ENCODE data around the gene CCDC89.

Gene CCDC89

DNA sequence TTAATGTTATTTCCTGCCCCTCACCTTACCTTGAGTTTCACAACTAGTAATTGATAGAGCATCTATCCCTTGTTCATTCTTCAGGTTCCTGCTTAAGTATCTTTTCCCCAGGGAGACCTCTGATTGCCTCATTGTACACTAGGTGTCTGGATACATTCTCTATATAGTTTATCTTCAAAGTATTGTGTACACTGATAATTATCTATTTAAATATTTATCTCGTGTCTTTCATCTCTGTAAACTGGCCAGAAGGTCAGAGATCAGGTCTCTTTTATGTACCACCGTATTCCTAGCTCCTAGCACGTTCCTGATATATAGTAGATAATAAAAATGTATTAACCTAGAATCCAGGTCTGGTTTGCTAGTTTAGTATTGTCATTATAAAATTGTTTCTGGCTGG is 51.2 kb downstream of the CCDC89 start:
- TF ChIP-seq, protein P1, sequence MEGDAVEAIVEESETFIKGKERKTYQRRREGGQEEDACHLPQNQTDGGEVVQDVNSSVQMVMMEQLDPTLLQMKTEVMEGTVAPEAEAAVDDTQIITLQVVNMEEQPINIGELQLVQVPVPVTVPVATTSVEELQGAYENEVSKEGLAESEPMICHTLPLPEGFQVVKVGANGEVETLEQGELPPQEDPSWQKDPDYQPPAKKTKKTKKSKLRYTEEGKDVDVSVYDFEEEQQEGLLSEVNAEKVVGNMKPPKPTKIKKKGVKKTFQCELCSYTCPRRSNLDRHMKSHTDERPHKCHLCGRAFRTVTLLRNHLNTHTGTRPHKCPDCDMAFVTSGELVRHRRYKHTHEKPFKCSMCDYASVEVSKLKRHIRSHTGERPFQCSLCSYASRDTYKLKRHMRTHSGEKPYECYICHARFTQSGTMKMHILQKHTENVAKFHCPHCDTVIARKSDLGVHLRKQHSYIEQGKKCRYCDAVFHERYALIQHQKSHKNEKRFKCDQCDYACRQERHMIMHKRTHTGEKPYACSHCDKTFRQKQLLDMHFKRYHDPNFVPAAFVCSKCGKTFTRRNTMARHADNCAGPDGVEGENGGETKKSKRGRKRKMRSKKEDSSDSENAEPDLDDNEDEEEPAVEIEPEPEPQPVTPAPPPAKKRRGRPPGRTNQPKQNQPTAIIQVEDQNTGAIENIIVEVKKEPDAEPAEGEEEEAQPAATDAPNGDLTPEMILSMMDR (IDR thresholded peaks at IDR 0.05; ENCODE audit: extremely low read depth, insufficient read depth, missing control alignments), result no peak
- in situ Hi-C loops (cut with MboI; ENCODE audit: low pct_unique_long_range_greater_than_20kb, low sequenced_read_pairs, unreplicated experiment), result no loop called here
- DNase-seq (ENCODE audit: low spot score), result no peak

Measured in GM13977 (cell line).